Hematopoietic multipotent progenitor cell treated with erythropoietin and hydrocortisone succinate and interleukin-3 and kit ligand, for 15 days (in vitro differentiated cells): Measurements from ENCODE around the gene PPP4R3B.

Source experiments
- DNase-seq: peaks from one replicate; pipeline ENCODE4 v3.0.0-alpha.2; 2015; ENCODE audit warnings: low spot score

Gene PPP4R3B

DNA sequence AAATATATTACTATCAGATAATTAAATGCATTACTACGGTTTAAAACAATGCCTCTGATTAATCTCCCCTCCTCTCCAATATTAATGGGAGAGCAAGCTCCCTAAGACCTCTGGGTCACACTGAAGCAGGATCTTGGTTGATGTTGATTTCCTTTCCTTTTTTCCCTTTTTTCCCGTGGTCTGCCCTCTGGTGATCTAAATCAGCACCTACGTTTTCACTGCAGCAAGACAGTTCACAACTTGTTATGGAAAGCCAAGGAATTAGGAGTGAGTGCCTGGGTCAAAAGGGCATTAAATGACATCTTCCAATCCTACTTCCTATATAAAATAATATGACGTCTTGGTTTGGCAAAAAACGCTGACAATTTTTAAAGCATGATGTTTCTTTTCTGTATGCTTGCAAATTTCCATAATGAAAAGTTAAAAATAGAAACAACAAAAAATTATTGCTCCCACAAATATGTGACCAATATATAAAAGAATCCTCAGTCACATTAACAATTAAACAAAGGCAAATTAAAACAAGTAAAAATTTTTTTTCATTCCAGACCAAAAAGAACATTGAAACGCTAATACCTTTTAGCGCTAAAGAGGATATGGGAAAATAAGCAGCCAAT lies 105.8 kb downstream of the PPP4R3B start:
- DNase-seq: no peak

GRCh38 chr2:55502590-55503141 lies 114.8 kb downstream of the PPP4R3B start:
- no peak for DNase-seq

DNA sequence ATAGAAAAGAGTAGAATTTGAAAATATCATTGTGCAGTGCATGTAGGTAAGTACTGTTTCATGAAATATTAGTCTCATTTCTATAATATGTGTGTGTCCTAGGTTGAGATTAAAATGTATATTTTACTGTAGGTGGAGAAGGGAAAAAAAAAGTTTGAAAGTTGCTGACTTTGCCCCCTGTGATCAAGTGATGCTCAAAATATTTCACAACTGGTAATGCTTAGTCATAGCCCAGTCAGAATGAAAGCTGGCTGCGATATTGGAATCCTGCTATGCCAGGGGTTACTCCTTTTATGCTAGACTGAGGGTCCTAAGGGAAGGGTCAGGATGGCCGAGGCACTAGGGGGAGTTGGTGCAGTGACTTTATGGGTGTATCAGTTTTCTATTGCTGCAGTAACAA lies 117.4 kb downstream of the PPP4R3B start:
- DNase-seq: no peak

DNA sequence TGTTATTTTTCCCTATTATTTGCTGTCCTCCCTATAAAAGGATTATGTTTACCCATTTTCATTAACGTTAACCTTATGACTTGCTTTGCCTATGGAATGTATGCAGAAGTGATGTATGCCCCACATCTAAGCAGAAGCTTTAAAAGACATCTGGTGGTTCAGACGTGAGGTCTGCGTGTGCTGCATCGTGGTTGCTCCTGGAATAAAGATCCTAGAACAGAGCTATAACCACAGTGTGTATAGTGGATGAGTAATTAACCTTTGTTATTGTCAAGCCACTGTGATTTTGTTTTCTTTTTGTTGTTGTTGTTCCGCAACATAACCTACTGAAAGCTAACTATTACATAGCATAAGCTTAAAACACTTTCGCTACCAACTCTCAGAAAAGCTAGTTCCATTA lies 118.8 kb downstream of the PPP4R3B start:
- no peak for DNase-seq
